Endothelial cell (in vitro differentiated cells): ENCODE measurements around the gene LPP. TPM values are rescaled to one million over a fixed set of nuclear protein-coding genes. Genes with fewer than 3 reads are reported as not detected.

Experiments
- DNase-seq: peaks from one replicate; pipeline ENCODE4 v3.0.0; 2021; ENCODE audit warnings: low spot score
- H3K27ac Mint-ChIP-seq: one replicate; pipeline ENCODE4 v1.8.0; 2021; ENCODE audit warnings: mixed read lengths, inconsistent platforms; ENCODE audit not compliant: unreplicated experiment
- H3K27me3 Mint-ChIP-seq: one replicate; pipeline ENCODE4 v1.8.0; 2021; ENCODE audit warnings: mild to moderate bottlenecking, moderate library complexity, mixed read lengths, inconsistent platforms; ENCODE audit not compliant: unreplicated experiment
- H3K36me3 Mint-ChIP-seq: one replicate; pipeline ENCODE4 v1.8.0; 2021; ENCODE audit warnings: mild to moderate bottlenecking, low read depth, mixed read lengths, inconsistent platforms; ENCODE audit not compliant: unreplicated experiment
- H3K4me1 Mint-ChIP-seq: one replicate; pipeline ENCODE4 v1.8.0; 2021; ENCODE audit warnings: mild to moderate bottlenecking, mixed read lengths, inconsistent platforms; ENCODE audit not compliant: unreplicated experiment
- H3K4me3 Mint-ChIP-seq: one replicate; pipeline ENCODE4 v1.8.0; 2021; ENCODE audit warnings: mild to moderate bottlenecking, mixed read lengths, inconsistent platforms; ENCODE audit not compliant: unreplicated experiment
- H3K9me3 Mint-ChIP-seq: one replicate; pipeline ENCODE4 v1.8.0; 2021; ENCODE audit warnings: mixed read lengths, inconsistent platforms; ENCODE audit not compliant: unreplicated experiment
- CTCF ChIP-seq: fragments of 200-600 bp; sonication (generic); IDR thresholded peaks from one replicate; pipeline ENCODE4 v1.5.0; 2021; ENCODE audit warnings: antibody characterized with exemption; ENCODE audit not compliant: unreplicated experiment
- total RNA-seq: library from RNA; stranded (reverse); fragmentation: NEBNext Ultra II Directional; extraction: Animal tissue kit (Norgen Biotek cat#: 25700); gene quantifications from one replicate; pipeline ENCODE4 v1.2.1, GENCODE V29; 2021; ENCODE audit not compliant: unreplicated experiment

LPP gene
- total RNA-seq, 1 donor from 2014 or later: 181 TPM

GRCh38 chr3:188446766-188447165, 292.8 kb downstream of the LPP start:
- Mint-ChIP-seq H3K9me3 (no peaks in the 10 kb centered on the region), H3K36me3 (peaks cover 17% of the 10 kb centered on the region), H3K4me3 (no peak overlapping the region), H3K27ac (no peak overlapping the region), H3K27me3 (no peaks in the 10 kb centered on the region), H3K4me1 (peaks cover 5% of the 10 kb centered on the region)
- DNase-seq: no peak
- TF ChIP-seq CTCF: no peak

GRCh38 chr3:188448813-188449212, 294.9 kb downstream of the LPP start:
- Mint-ChIP-seq H3K27me3 (peaks cover under 1% of the 10 kb centered on the region), H3K36me3 (peaks cover 12% of the 10 kb centered on the region), H3K27ac (no peak overlapping the region), H3K4me3 (no peak overlapping the region), H3K9me3 (no peaks in the 10 kb centered on the region), H3K4me1 (peaks cover 24% of the 10 kb centered on the region)
- no peak for TF ChIP-seq CTCF
- DNase-seq: no peak

GRCh38 chr3:188449421-188449820, 295.5 kb downstream of the LPP start:
- Mint-ChIP-seq H3K27me3 (peaks cover 1% of the 10 kb centered on the region), H3K4me1 (peaks cover 24% of the 10 kb centered on the region), H3K27ac (no peak overlapping the region), H3K9me3 (no peaks in the 10 kb centered on the region), H3K36me3 (peaks cover 11% of the 10 kb centered on the region), H3K4me3 (no peak overlapping the region)
- TF ChIP-seq CTCF: no peak
- no peak for DNase-seq

GRCh38 chr3:188452158-188452772, 298.3 kb downstream of the LPP start:
- peaks cover 24% of the 10 kb centered on the region for H3K4me1 Mint-ChIP-seq
- no peak for DNase-seq
- no peak for TF ChIP-seq CTCF
- no peak overlapping the region for H3K4me3 Mint-ChIP-seq
- peaks cover 1% of the 10 kb centered on the region for H3K27me3 Mint-ChIP-seq
- H3K27ac Mint-ChIP-seq: peak overlapping the region; percentile 79
- no peaks in the 10 kb centered on the region for H3K9me3 Mint-ChIP-seq
- H3K36me3 Mint-ChIP-seq: no peaks in the 10 kb centered on the region

GRCh38 chr3:188453431-188454384, 299.8 kb downstream of the LPP start:
- DNase-seq: no peak
- no peak for TF ChIP-seq CTCF
- no peaks in the 10 kb centered on the region for H3K9me3 Mint-ChIP-seq
- peaks cover 1% of the 10 kb centered on the region for H3K27me3 Mint-ChIP-seq
- H3K36me3 Mint-ChIP-seq: no peaks in the 10 kb centered on the region
- peak overlapping the region; percentile 79 for H3K27ac Mint-ChIP-seq
- peaks cover 27% of the 10 kb centered on the region for H3K4me1 Mint-ChIP-seq
- no peak overlapping the region for H3K4me3 Mint-ChIP-seq
